Spleen (tissue), 7 donors: ENCODE results near the gene NELFCD.
A peak's percentile ranks its signal among the peaks of the same experiment; 100 is the strongest.

Experiments used
- CTCF ChIP-seq, 11 experiments: fragments of 200-600 bp in 7 of 11; fragments of 450-650 bp in 4 of 11; sonication (generic) in 4 of 11; IDR thresholded peaks in 8 of 11; conservative IDR thresholded peaks in 3 of 11; 1 replicate in 7 of 11; 2 replicates in 4 of 11; pipeline versions ENCODE4 v1.4.0 to v1.8.0; 2016 to 2021; ENCODE audit warnings: antibody characterized with exemption in 11 of 11, inconsistent platforms in 4 of 11, mild to moderate bottlenecking in 1 of 11
- POLR2A ChIP-seq, 3 donors: fragments of 450-650 bp; IDR thresholded peaks; one replicate each; pipeline ENCODE4 v1.5.1; 2017; ENCODE audit warnings: antibody characterized with exemption in 3 of 3, mild to moderate bottlenecking in 1 of 3
- POLR2AphosphoS5 ChIP-seq, 3 donors: sonication (generic); formaldehyde crosslinking; IDR thresholded peaks; one replicate each; pipeline ENCODE4 v1.5.1; 2017; ENCODE audit warnings: antibody characterized with exemption in 3 of 3
- donor health status: DM: no; HTN: no; CAD: no; lungs with moderate emphysema.
- donor health status: DM: no; HTN: no; CAD: no.
- donor health status: DM: no; HTN: no; CAD: no.

DNA sequence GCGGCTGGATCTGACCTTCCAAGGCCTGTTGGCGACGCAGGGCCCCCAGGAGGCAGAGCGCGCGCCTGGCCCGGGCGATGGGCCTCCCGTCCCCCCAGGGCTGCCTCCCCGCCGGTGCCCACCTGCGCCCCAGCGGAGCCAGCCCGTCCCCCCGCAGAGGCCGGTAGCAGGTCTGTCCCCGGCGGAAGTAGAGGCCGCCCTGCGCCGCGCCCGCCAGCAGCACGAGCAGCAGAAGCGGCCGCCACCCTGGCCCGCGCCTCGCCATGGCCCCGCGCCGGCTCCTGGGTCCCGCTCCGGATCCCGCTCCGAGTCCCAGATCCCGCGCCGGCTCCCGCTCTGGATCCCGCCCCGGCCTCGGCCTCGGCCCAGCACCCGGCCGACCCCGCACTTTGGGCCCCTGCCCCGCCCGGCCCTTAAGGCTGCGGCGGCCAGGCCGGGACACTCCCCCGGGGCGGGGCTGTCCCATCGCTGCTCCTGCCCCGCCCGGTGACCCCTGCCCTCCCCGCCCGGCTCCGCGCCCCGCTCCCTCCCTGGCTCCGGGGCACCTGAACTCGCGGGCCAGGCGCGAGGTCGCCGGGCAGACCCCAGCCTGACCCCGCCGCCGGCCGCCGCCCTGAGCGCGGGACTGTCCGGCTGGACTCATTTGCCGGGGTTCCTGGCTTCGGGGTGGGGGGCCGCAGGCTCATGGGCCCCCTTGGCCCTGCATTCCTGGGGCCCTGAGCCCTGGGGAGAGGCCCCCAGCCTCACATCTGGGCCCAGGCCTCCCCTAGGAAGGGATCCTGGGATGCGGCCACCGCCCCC is 26.0 kb downstream of the NELFCD start, which contains the start of gene CTSZ:
- TF ChIP-seq POLR2AphosphoS5 (IDR thresholded peaks at IDR 0.05) (peak; percentile 11 to 64 (median 63)), CTCF (IDR thresholded peaks at IDR 0.05 in 8 of 11, conservative IDR thresholded peaks at IDR 0.05 in 3 of 11) (no peak), POLR2A (IDR thresholded peaks at IDR 0.05) (no peak)
